Measurements from ENCODE around the gene VSNL1. TPM values are rescaled to one million over a fixed set of nuclear protein-coding genes. Genes with fewer than 3 reads are reported as not detected.

The VSNL1 gene
- total and polyA plus RNA-seq, 2 donors (not counting 1 experiment from before 2014, with no cell fraction given), result not detected

- no peak overlapping the region for H3K27ac ChIP-seq (ENCODE audit: low read length in 2 of 2)
- H3K27me3 ChIP-seq (replicated peaks in 1 of 4; ENCODE audit: control extremely low read depth in 1 of 4, control insufficient read depth in 3 of 4, insufficient read depth in 4 of 4, low read length in 3 of 4), result peaks cover 0 to 18% (median 7%) of the 10 kb centered on the region in 4 experiments
- H3K4me1 ChIP-seq (ENCODE audit: control insufficient read depth in 2 of 2, insufficient read depth in 2 of 2, low read length in 2 of 2), result peaks cover 11 to 12% of the 10 kb centered on the region in 2 donors
- DNase-seq (no peak), ATAC-seq (ENCODE audit: low read depth) (no peak)
- no peak overlapping the region for H3K4me2 ChIP-seq (replicated peaks; ENCODE audit: low read depth, low read length, poor library complexity, severe bottlenecking)
- no peaks in the 10 kb centered on the region for H3K79me2 ChIP-seq (ENCODE audit: control insufficient read depth, insufficient read depth, low read length)
- peaks cover 0 to 3% (median 2%) of the 10 kb centered on the region in 3 donors for H3K9me3 ChIP-seq (ENCODE audit: control extremely low read depth in 1 of 3, control insufficient read depth in 2 of 3, insufficient read depth in 1 of 3, low read length in 2 of 3)
- ChIA-PET POLR2A (no interaction called here), CTCF (no interaction called here)
- Mint-ChIP-seq H3K27ac (no peak overlapping the region), H3K9me3 (ENCODE audit: insufficient read depth) (no peaks in the 10 kb centered on the region), H3K4me3 (no peak overlapping the region), H3K27me3 (peaks cover 45% of the 10 kb centered on the region), H3K4me1 (peaks cover 10% of the 10 kb centered on the region)
- 100% methylated on average over 1 of the region's 6 CpGs for WGBS (ENCODE audit: insufficient coverage)
- H3K9ac ChIP-seq (ENCODE audit: low read length), result no peak overlapping the region
- no peaks in the 10 kb centered on the region for H3K36me3 ChIP-seq (replicated peaks in 1 of 2; ENCODE audit: control extremely low read depth in 1 of 2, control insufficient read depth in 1 of 2, extremely low read depth in 1 of 2, insufficient read depth in 2 of 2, low read length in 1 of 2)
- no peaks in the 10 kb centered on the region for H4K20me1 ChIP-seq (ENCODE audit: control insufficient read depth, insufficient read depth, low read length, poor library complexity, severe bottlenecking)
- intact Hi-C loops (cut with micrococcal nuclease), result no loop called here
- H2AFZ ChIP-seq (ENCODE audit: insufficient read depth, low read depth, low read length, poor library complexity, severe bottlenecking), result no peak overlapping the region
- TF ChIP-seq EZH2 (IDR thresholded peaks at IDR 0.05; ENCODE audit: borderline replicate concordance, insufficient read depth, low read depth, low read length, poor library complexity, severe bottlenecking) (no peak), CTCF (IDR thresholded peaks at IDR 0.05) (no peak)
- H3K4me3 ChIP-seq (ENCODE audit: control extremely low read depth in 1 of 5, extremely low read depth in 1 of 5, insufficient read depth in 1 of 5, low read depth in 2 of 5, low read length in 4 of 5), result no peak overlapping the region
Observed at GRCh38 chr2:17522303-17522702, 18.2 kb upstream of the VSNL1 start.

GRCh38 chr2:17529771-17530170 lies 10.7 kb upstream of the VSNL1 start:
- Histone ChIP-seq H3K9me3 (ENCODE audit: control extremely low read depth in 1 of 3, control insufficient read depth in 2 of 3, insufficient read depth in 1 of 3, low read length in 2 of 3) (no peaks in the 10 kb centered on the region), H3K4me3 (ENCODE audit: control extremely low read depth in 1 of 5, extremely low read depth in 1 of 5, insufficient read depth in 1 of 5, low read depth in 2 of 5, low read length in 4 of 5) (no peak overlapping the region), H2AFZ (ENCODE audit: insufficient read depth, low read depth, low read length, poor library complexity, severe bottlenecking) (no peak overlapping the region), H3K4me2 (replicated peaks; ENCODE audit: low read depth, low read length, poor library complexity, severe bottlenecking) (no peak overlapping the region), H3K4me1 (ENCODE audit: control insufficient read depth in 2 of 2, insufficient read depth in 2 of 2, low read length in 2 of 2) (no peaks in the 10 kb centered on the region), H3K27me3 (replicated peaks in 1 of 4; ENCODE audit: control extremely low read depth in 1 of 4, control insufficient read depth in 3 of 4, insufficient read depth in 4 of 4, low read length in 3 of 4) (peaks cover 0 to 8% (median 3%) of the 10 kb centered on the region in 4 experiments), H3K79me2 (ENCODE audit: control insufficient read depth, insufficient read depth, low read length) (no peaks in the 10 kb centered on the region), H4K20me1 (ENCODE audit: control insufficient read depth, insufficient read depth, low read length, poor library complexity, severe bottlenecking) (no peaks in the 10 kb centered on the region), H3K27ac (ENCODE audit: low read length in 2 of 2) (no peak overlapping the region), H3K9ac (ENCODE audit: low read length) (no peak overlapping the region), H3K36me3 (replicated peaks in 1 of 2; ENCODE audit: control extremely low read depth in 1 of 2, control insufficient read depth in 1 of 2, extremely low read depth in 1 of 2, insufficient read depth in 2 of 2, low read length in 1 of 2) (no peaks in the 10 kb centered on the region)
- ATAC-seq (ENCODE audit: low read depth), result no peak
- TF ChIP-seq CTCF (IDR thresholded peaks at IDR 0.05), result no peak
- no peak for TF ChIP-seq EZH2 (IDR thresholded peaks at IDR 0.05; ENCODE audit: borderline replicate concordance, insufficient read depth, low read depth, low read length, poor library complexity, severe bottlenecking)
- ChIA-PET POLR2A (no interaction called here), CTCF (no interaction called here)
- H3K27ac Mint-ChIP-seq, result no peak overlapping the region
- H3K9me3 Mint-ChIP-seq (ENCODE audit: insufficient read depth), result no peaks in the 10 kb centered on the region
- H3K27me3 Mint-ChIP-seq, result peaks cover 39% of the 10 kb centered on the region
- no peaks in the 10 kb centered on the region for H3K4me1 Mint-ChIP-seq
- WGBS (ENCODE audit: insufficient coverage), result no CpG with 5 or more reads among the region's 2 CpGs
- intact Hi-C loops (cut with micrococcal nuclease), result no loop called here
- DNase-seq, result no peak
- H3K4me3 Mint-ChIP-seq, result no peak overlapping the region

Measured in B cell (primary cell).